IMR-90 (cell line): ENCODE results near the gene SPECC1L. TPM values are rescaled to one million over a fixed set of nuclear protein-coding genes. Genes with fewer than 3 reads are reported as not detected.
A peak's percentile ranks its signal among the peaks of the same experiment; 100 is the strongest.

Source experiments
- ATAC-seq: fragments of 200-7000 bp; cut with Tn5 transposase; 2 replicates; pipeline ENCODE4 v1.9.1; 2020; ENCODE audit warnings: low read depth, mild to moderate bottlenecking, moderate library complexity
- BruUV-seq: library from RNA; stranded (reverse); fragments of 400-500 nt; replicated peaks from 2 replicates; lab custom pipeline; 2021; lab: Mats Ljungman, UMichigan
- CTCF ChIA-PET: fragments of 300-600 bp; formaldehyde crosslinking; extraction: SDS; loops from one replicate; lab custom pipeline; 2021; ENCODE audit warnings: antibody characterized with exemption; lab: Yijun Ruan, JAX
- POLR2A ChIA-PET: fragments of 300-600 bp; sonication (Branson Sonifier 250); formaldehyde crosslinking; loops from one replicate; lab custom pipeline; 2022; ENCODE audit warnings: antibody characterized with exemption; ENCODE audit not compliant: unreplicated experiment; lab: Charles Lee
- DNase-seq: peaks from one replicate; pipeline ENCODE4 v3.0.0; 2013
- H2AFZ ChIP-seq: replicated peaks from 2 replicates; pipeline ENCODE3; 2013; ENCODE audit warnings: low read length, mild to moderate bottlenecking; ENCODE audit not compliant: poor library complexity
- H2AK5ac ChIP-seq: 2 replicates; pipeline ENCODE4 v1.6.1; 2013; ENCODE audit warnings: low read depth, low read length, inconsistent platforms
- H2AK9ac ChIP-seq: replicated peaks from 2 replicates; pipeline ENCODE3; 2013; ENCODE audit warnings: mild to moderate bottlenecking, low read depth, low read length, moderate library complexity; ENCODE audit not compliant: poor library complexity
- H2BK120ac ChIP-seq: 2 replicates; pipeline ENCODE4 v1.6.1; 2013; ENCODE audit warnings: low read depth, low read length, inconsistent platforms
- H2BK15ac ChIP-seq: 3 replicates; pipeline ENCODE4 v1.6.1; 2013; ENCODE audit warnings: low read depth, low read length, inconsistent platforms
- H2BK20ac ChIP-seq: 2 replicates; pipeline ENCODE4 v1.6.1; 2013; ENCODE audit warnings: low read depth, mild to moderate bottlenecking, inconsistent platforms, low read length, moderate library complexity
- H2BK5ac ChIP-seq: 2 replicates; pipeline ENCODE4 v1.6.1; 2013; ENCODE audit warnings: mild to moderate bottlenecking, low read depth, low read length, inconsistent platforms; ENCODE audit not compliant: poor library complexity, severe bottlenecking
- H3K14ac ChIP-seq: replicated peaks from 2 replicates; pipeline ENCODE4 v1.6.1; 2013; ENCODE audit warnings: low read depth, low read length, inconsistent platforms
- H3K18ac ChIP-seq: 2 replicates; pipeline ENCODE4 v1.6.1; 2013; ENCODE audit warnings: low read depth, low read length, control low read depth
- H3K23ac ChIP-seq: 2 replicates; pipeline ENCODE4 v1.6.1; 2013; ENCODE audit warnings: low read depth, low read length, inconsistent platforms
- H3K27ac ChIP-seq: 2 replicates; pipeline ENCODE4 v1.5.1; 2013; ENCODE audit warnings: mild to moderate bottlenecking, control low read depth, low read length; ENCODE audit not compliant: insufficient read depth
- H3K27me3 ChIP-seq: 2 replicates; pipeline ENCODE4 v1.6.1; 2013; ENCODE audit warnings: low read length; ENCODE audit not compliant: control insufficient read depth, insufficient read depth
- H3K36me3 ChIP-seq: 2 replicates; pipeline ENCODE4 v1.6.1; 2013; ENCODE audit warnings: low read length, mixed read lengths; ENCODE audit not compliant: control insufficient read depth, insufficient read depth
- H3K4ac ChIP-seq: 2 replicates; pipeline ENCODE4 v1.6.1; 2013; ENCODE audit warnings: low read depth, low read length, inconsistent platforms
- H3K4me1 ChIP-seq: 2 replicates; pipeline ENCODE4 v1.6.1; 2013; ENCODE audit warnings: low read length, mixed read lengths; ENCODE audit not compliant: control insufficient read depth, insufficient read depth
- H3K4me2 ChIP-seq: 2 replicates; pipeline ENCODE4 v1.6.1; 2013; ENCODE audit warnings: low read depth, mild to moderate bottlenecking, control low read depth, low read length, moderate library complexity
- H3K4me3 ChIP-seq: 2 replicates; pipeline ENCODE4 v1.5.1; 2013; ENCODE audit warnings: low read depth, mild to moderate bottlenecking, control low read depth, low read length, moderate library complexity; ENCODE audit not compliant: insufficient read depth
- H3K56ac ChIP-seq: 2 replicates; pipeline ENCODE4 v1.6.1; 2013; ENCODE audit warnings: low read length, inconsistent platforms; ENCODE audit not compliant: insufficient read depth; ENCODE audit errors: extremely low read depth
- H3K79me1 ChIP-seq, 2 experiments: 2 replicates each; pipeline ENCODE4 v1.6.1; 2013; ENCODE audit warnings: low read length in 2 of 2, inconsistent platforms in 1 of 2, low read depth in 1 of 2
- H3K9ac ChIP-seq: 2 replicates; pipeline ENCODE4 v1.6.1; 2013; ENCODE audit warnings: low read depth, low read length, control low read depth
- H3K9me1 ChIP-seq: 2 replicates; pipeline ENCODE4 v1.6.1; 2013; ENCODE audit warnings: low read length, inconsistent platforms; ENCODE audit not compliant: insufficient read depth
- H3K9me3 ChIP-seq: 2 replicates; pipeline ENCODE4 v1.6.1; 2013; ENCODE audit warnings: low read length; ENCODE audit not compliant: control insufficient read depth, insufficient read depth
- H4K20me1 ChIP-seq: 2 replicates; pipeline ENCODE4 v1.6.1; 2013; ENCODE audit warnings: low read length, inconsistent platforms; ENCODE audit not compliant: insufficient read depth
- H4K5ac ChIP-seq: 2 replicates; pipeline ENCODE4 v1.6.1; 2013; ENCODE audit warnings: mild to moderate bottlenecking, low read depth, low read length, control low read depth
- H4K8ac ChIP-seq, 2 experiments: 2 replicates each; pipeline ENCODE4 v1.6.1; 2013; ENCODE audit warnings: low read depth in 2 of 2, low read length in 2 of 2, control low read depth in 1 of 2, inconsistent platforms in 1 of 2
- H4K91ac ChIP-seq: 2 replicates; pipeline ENCODE4 v1.6.1; 2013; ENCODE audit warnings: low read depth, low read length, inconsistent platforms; ENCODE audit not compliant: insufficient read depth
- BHLHE40 ChIP-seq: fragments of 150-350 bp; IDR thresholded peaks from 2 replicates; pipeline ENCODE4 v1.6.1; 2016; ENCODE audit warnings: mild to moderate bottlenecking, low read depth, low read length
- CEBPB ChIP-seq: IDR thresholded peaks from 2 replicates; pipeline ENCODE4 v1.6.1; 2012; ENCODE audit warnings: low read depth, low read length, improper control_type of control experiment
- CHD1 ChIP-seq: IDR thresholded peaks from 2 replicates; pipeline ENCODE4 v1.6.1; 2012; ENCODE audit warnings: low read depth, low read length, improper control_type of control experiment
- CTCF ChIP-seq: conservative IDR thresholded peaks from 2 replicates; pipeline ENCODE4 v1.5.1; 2012; ENCODE audit warnings: mild to moderate bottlenecking, low read depth, low read length, improper control_type of control experiment
- ELK1 ChIP-seq: fragments of 150-350 bp; IDR thresholded peaks from 2 replicates; pipeline ENCODE4 v1.6.1; 2016; ENCODE audit warnings: low read depth, mild to moderate bottlenecking, low read length, moderate library complexity, borderline replicate concordance
- FOS ChIP-seq: fragments of 150-350 bp; IDR thresholded peaks from 2 replicates; pipeline ENCODE4 v1.6.1; 2016; ENCODE audit warnings: low read depth, low read length
- MAFK ChIP-seq: IDR thresholded peaks from 2 replicates; pipeline ENCODE4 v1.6.1; 2012; ENCODE audit warnings: low read depth, low read length, improper control_type of control experiment
- MAZ ChIP-seq: IDR thresholded peaks from 2 replicates; pipeline ENCODE4 v1.6.1; 2012; ENCODE audit warnings: low read depth, mild to moderate bottlenecking, low read length, improper control_type of control experiment, moderate library complexity, borderline replicate concordance
- MXI1 ChIP-seq: IDR thresholded peaks from 2 replicates; pipeline ENCODE4 v1.6.1; 2012; ENCODE audit warnings: low read depth, mild to moderate bottlenecking, low read length, moderate library complexity, borderline replicate concordance
- NFE2L2 ChIP-seq: fragments of 150-350 bp; IDR thresholded peaks from 2 replicates; pipeline ENCODE4 v1.6.1; 2016; ENCODE audit warnings: low read depth, mild to moderate bottlenecking, low read length
- POLR2A ChIP-seq: IDR thresholded peaks from 2 replicates; pipeline ENCODE4 v1.6.1; 2012; ENCODE audit warnings: mild to moderate bottlenecking, low read depth, low read length
- RAD21 ChIP-seq: IDR thresholded peaks from 2 replicates; pipeline ENCODE4 v1.6.1; 2012; ENCODE audit warnings: low read length, improper control_type of control experiment
- RCOR1 ChIP-seq: IDR thresholded peaks from 2 replicates; pipeline ENCODE4 v1.6.1; 2012; ENCODE audit warnings: mild to moderate bottlenecking, low read length, improper control_type of control experiment; ENCODE audit not compliant: insufficient replicate concordance
- RFX5 ChIP-seq: IDR thresholded peaks from 2 replicates; pipeline ENCODE4 v1.8.0; 2012; ENCODE audit warnings: low read depth, mild to moderate bottlenecking, low read length, moderate library complexity
- SMC3 ChIP-seq: fragments of 150-350 bp; IDR thresholded peaks from 2 replicates; pipeline ENCODE4 v1.6.1; 2016; ENCODE audit warnings: low read depth, mild to moderate bottlenecking, antibody characterized with exemption, low read length, moderate library complexity
- USF2 ChIP-seq: fragments of 150-350 bp; IDR thresholded peaks from 2 replicates; pipeline ENCODE4 v1.6.1; 2017; ENCODE audit warnings: mild to moderate bottlenecking, antibody characterized with exemption, low read length, low read depth
- WGBS, 2 experiments: methylation state at CpG; one replicate each; pipeline versions ENCODE4 v1.1.5 to v1.1.7; 2013; ENCODE audit warnings: missing lambda C conversion rate in 2 of 2; ENCODE audit not compliant: insufficient read length in 1 of 2; ENCODE audit errors: extremely low coverage in 2 of 2; 5-methylcytosine and 5-hydroxymethylcytosine counted together
- dilution Hi-C: fragments of 300-500 bp; cut with HindIII; formaldehyde crosslinking; loops from one replicate; pipeline ENCODE4 v1.14.3; 2018; ENCODE audit warnings: low sequenced_read_pairs; ENCODE audit not compliant: unreplicated experiment
- in situ Hi-C: fragments of 300-500 bp; cut with MboI; formaldehyde crosslinking; loops from 3 replicates; pipeline ENCODE4 v1.14.3; 2019; ENCODE audit warnings: low sequenced_read_pairs, inconsistent platforms, mixed read lengths
- intact Hi-C: fragments of 100-400 bp; cut with micrococcal nuclease; formaldehyde crosslinking; loops from 2 replicates; pipeline ENCODE4 v1.10.0; 2022
- polyA plus RNA-seq, 3 experiments: library from polyadenylated mRNA; depleted of rRNA; stranded (reverse); fragments of >200 nt; gene quantifications; 2 replicates each; pipeline ENCODE4 v1.2.3, GENCODE V29; 2012; ENCODE audit warnings: low replicate concordance in 1 of 3
- total RNA-seq: library from RNA; depleted of rRNA; stranded (reverse); fragments of >200 nt; gene quantifications from 2 replicates; pipeline ENCODE4 v1.2.3, GENCODE V29; 2012

The SPECC1L gene
- total and polyA plus RNA-seq, 2 of the 4 experiments (the other 2 are of a cell fraction), result 18.7 to 44.1 TPM

GRCh38 chr22:24289741-24290163 lies 19.1 kb downstream of the SPECC1L start:
- Histone ChIP-seq H3K18ac (peak overlapping the region; percentile 32; the same call in 1 of the 2 replicates), H3K4me3 (no peak overlapping the region), H2AK9ac (peak overlapping the region; percentile 75), H2BK20ac (peak overlapping the region; percentile 77), H3K4me2 (peak overlapping the region; percentile 77), H3K9me3 (no peaks in the 10 kb centered on the region), H3K14ac (peak overlapping the region; percentile 67), H3K23ac (peak overlapping the region; percentile 84), H3K56ac (peak overlapping the region; percentile 33), H2BK15ac (peak overlapping the region; percentile 32; the same call in 1 of the 3 replicates), H3K9me1 (peaks cover 17% of the 10 kb centered on the region), H2BK5ac (peak overlapping the region; percentile 66), H4K5ac (no peak overlapping the region), H3K27me3 (no peaks in the 10 kb centered on the region), H3K36me3 (no peaks in the 10 kb centered on the region), H3K79me1 (peaks cover 20 to 63% of the 10 kb centered on the region in 2 experiments), H4K8ac (peak overlapping the region in 1 of 2 experiments; percentile 27; a peak in 2 of 4 replicates), H2BK120ac (peak overlapping the region; percentile 87), H3K9ac (peak overlapping the region; percentile 57; the same call in 1 of the 2 replicates), H4K91ac (peak overlapping the region; percentile 67), H2AK5ac (peak overlapping the region; percentile 65), H2AFZ (peak overlapping the region; percentile 3), H4K20me1 (peaks cover 45% of the 10 kb centered on the region), H3K4ac (peak overlapping the region; percentile 80), H3K27ac (peak overlapping the region; percentile 57), H3K4me1 (peaks cover 17% of the 10 kb centered on the region)
- no TSS peak for BruUV-seq
- ATAC-seq (peak; percentile 36), DNase-seq (peak; percentile 7)
- in situ Hi-C loops (no loop called here), intact Hi-C loops (loop anchor here (2.0 kb wide), 1 partner anchor 15 kb away; no protein-coding TSS in a partner anchor), dilution Hi-C loops (no loop called here)
- ChIA-PET POLR2A (interaction anchor here (0.5 kb wide), 1 partner anchor 101 kb away, joined by 6 read pairs; no protein-coding TSS in a partner anchor), CTCF (interaction anchor here (0.6 to 1.1 kb wide), 2 partner anchors 34 to 237 kb away, joined by 4 to 9 read pairs; no protein-coding TSS in a partner anchor)
- TF ChIP-seq RCOR1, result no peak
- TF ChIP-seq SMC3, result no peak
- no peak for TF ChIP-seq CHD1
- TF ChIP-seq RFX5, result no peak
- TF ChIP-seq POLR2A, result no peak
- no peak for TF ChIP-seq MXI1
- TF ChIP-seq ELK1, result no peak
- TF ChIP-seq RAD21, result no peak
- no peak for TF ChIP-seq CTCF
- TF ChIP-seq BHLHE40, result no peak
- TF ChIP-seq MAFK, result no peak
- no peak for TF ChIP-seq FOS
- no peak for TF ChIP-seq NFE2L2
- TF ChIP-seq USF2, result no peak
- no peak for TF ChIP-seq MAZ
- TF ChIP-seq CEBPB, result no peak
- WGBS, 2 experiments, result no CpG with 5 or more reads among the region's 4 CpGs
